Ovary (tissue), 9 donors: ENCODE results near the gene CLPSL1. TPM values are rescaled to one million over a fixed set of nuclear protein-coding genes. Genes with fewer than 3 reads are reported as not detected.

Experiments used
- DNase-seq, 5 donors: peaks; one replicate each; pipeline ENCODE4 v3.0.0-alpha.2; 2019 to 2020
- H3K27ac ChIP-seq, 2 donors: fragments of 200-600 bp; one replicate each; pipeline versions ENCODE4 v1.5.1 to v1.8.0; 2019 to 2022
- H3K27me3 ChIP-seq: fragments of 200-600 bp; one replicate; pipeline ENCODE4 v1.8.0; 2022
- H3K36me3 ChIP-seq: fragments of 200-600 bp; sonication (generic); one replicate; pipeline ENCODE4 v1.5.1; 2019
- H3K4me1 ChIP-seq: one replicate; pipeline ENCODE4 v1.8.1; 2013; ENCODE audit warnings: mild to moderate bottlenecking, moderate library complexity; ENCODE audit not compliant: insufficient read depth
- H3K4me3 ChIP-seq: fragments of 200-600 bp; sonication (generic); one replicate; pipeline ENCODE4 v1.5.1; 2017
- H3K9me3 ChIP-seq, 2 donors: fragments of 200-600 bp in 1 of 2; sonication (generic) in 1 of 2; one replicate each; pipeline versions ENCODE4 v1.5.1 to v1.8.1; 2013 to 2019; ENCODE audit warnings: mild to moderate bottlenecking in 1 of 2, moderate library complexity in 1 of 2
- EP300 ChIP-seq: sonication (generic); formaldehyde crosslinking; IDR thresholded peaks from one replicate; pipeline ENCODE4 v1.6.1; 2017; ENCODE audit warnings: antibody characterized with exemption
- POLR2A ChIP-seq: fragments of 450-650 bp; IDR thresholded peaks from one replicate; pipeline ENCODE4 v1.6.1; 2017; ENCODE audit warnings: antibody characterized with exemption, mild to moderate bottlenecking, moderate library complexity
- WGBS, 3 donors: extraction: QIAGEN DNeasy Blood & Tissue Kit in 1 of 3; methylation state at CpG; one replicate each; pipeline versions ENCODE4 v1.1.5 to v1.1.7; 2013 to 2017; 5-methylcytosine and 5-hydroxymethylcytosine counted together
- intact Hi-C, 4 donors: fragments of 100-400 bp; cut with DNase I; formaldehyde crosslinking; loops; one replicate each; pipeline versions ENCODE4 v1.11.0 to v1.15.1; 2022 to 2023
- polyA plus RNA-seq, 2 donors: library from polyadenylated mRNA; stranded (reverse); fragments of 200-250 nt in 1 of 2; fragments of 350-450 nt in 1 of 2; fragmentation: Illumina TruSeq in 1 of 2; extraction: RNeasy Lipid Tissue Mini Kit (QIAGEN cat#74804) in 1 of 2; gene quantifications; one replicate each; pipeline ENCODE4 v1.2.3, GENCODE V29; 2013 to 2014
- total RNA-seq, 7 donors: library from RNA; depleted of rRNA in 2 of 7; stranded (reverse); fragments of >200 nt in 2 of 7; fragmentation: NEBNext Ultra II Directional in 3 of 7; extraction: Animal tissue kit (Norgen Biotek cat#: 25700) in 3 of 7; gene quantifications; one replicate each; pipeline versions ENCODE4 v1.1.0 to v1.2.4, GENCODE V29; 2016 to 2023
- TF ChIP-seq, protein P1 (sequence below), 3 donors: fragments of 450-650 bp in 2 of 3; fragments of 200-600 bp in 1 of 3; IDR thresholded peaks; one replicate each; pipeline versions ENCODE4 v1.5.1 to v1.8.0; 2016 to 2022; ENCODE audit warnings: antibody characterized with exemption in 3 of 3, mild to moderate bottlenecking in 1 of 3
- donor health status: DM: no; HTN: no; CAD: no; lungs with moderate emphysema.
- donor health status: DM: no; HTN: no; CAD: no.
- donor health status: Bipolar disorder and iron deficiency.
- donor health status: DM: yes; HTN: yes; CAD: no.
- donor health status: DM: no; HTN: no; CAD: no.
- donor health status: DM: yes; HTN: yes; CAD: no.

CLPSL1 gene
- total and polyA plus RNA-seq, 9 donors = not detected

DNA sequence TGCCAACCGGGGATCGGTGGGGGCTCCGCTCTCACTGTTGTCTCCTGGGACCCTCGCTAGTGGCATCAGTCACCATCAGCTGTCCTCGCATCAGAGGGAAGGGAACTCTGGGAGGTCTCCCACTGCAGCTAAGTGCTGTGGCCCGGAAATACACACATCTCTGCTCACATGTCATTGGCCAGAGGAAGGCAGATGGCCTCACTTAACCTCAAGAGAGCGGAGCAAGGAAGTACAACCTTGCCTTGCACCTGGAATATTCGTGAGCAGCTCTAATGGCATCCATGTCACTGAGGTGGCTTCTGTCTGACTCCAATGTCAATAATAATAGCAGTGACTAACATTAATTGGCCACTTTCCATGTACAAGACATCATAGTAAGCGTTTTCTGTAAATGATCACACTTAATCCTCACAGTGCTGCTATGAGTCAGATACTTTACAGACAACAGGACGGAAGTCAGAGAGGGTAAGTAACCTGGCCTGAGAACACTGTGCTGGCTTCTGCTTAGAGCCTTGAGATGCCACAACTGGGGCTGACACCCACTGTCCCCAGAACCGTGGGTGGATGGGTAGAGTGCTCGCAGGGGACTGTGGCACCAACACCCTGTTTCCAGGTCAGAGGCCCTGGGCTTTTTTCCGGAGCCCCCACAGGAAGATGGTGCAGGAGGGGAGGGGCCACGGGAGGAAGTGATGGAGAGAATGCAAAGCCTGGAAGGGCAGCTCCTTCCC is 30.3 kb downstream of the CLPSL1 start:
- intact Hi-C loops = no loop called here
- H3K4me1 ChIP-seq = no peaks in the 10 kb centered on the region
- DNase-seq = no peak
- no peaks in the 10 kb centered on the region for H3K36me3 ChIP-seq
- WGBS, 3 donors = 66 to 68% (median 67%) methylated on average over 14 of the region's 14 CpGs
- TF ChIP-seq POLR2A (no peak), EP300 (no peak)
- TF ChIP-seq, protein P1, sequence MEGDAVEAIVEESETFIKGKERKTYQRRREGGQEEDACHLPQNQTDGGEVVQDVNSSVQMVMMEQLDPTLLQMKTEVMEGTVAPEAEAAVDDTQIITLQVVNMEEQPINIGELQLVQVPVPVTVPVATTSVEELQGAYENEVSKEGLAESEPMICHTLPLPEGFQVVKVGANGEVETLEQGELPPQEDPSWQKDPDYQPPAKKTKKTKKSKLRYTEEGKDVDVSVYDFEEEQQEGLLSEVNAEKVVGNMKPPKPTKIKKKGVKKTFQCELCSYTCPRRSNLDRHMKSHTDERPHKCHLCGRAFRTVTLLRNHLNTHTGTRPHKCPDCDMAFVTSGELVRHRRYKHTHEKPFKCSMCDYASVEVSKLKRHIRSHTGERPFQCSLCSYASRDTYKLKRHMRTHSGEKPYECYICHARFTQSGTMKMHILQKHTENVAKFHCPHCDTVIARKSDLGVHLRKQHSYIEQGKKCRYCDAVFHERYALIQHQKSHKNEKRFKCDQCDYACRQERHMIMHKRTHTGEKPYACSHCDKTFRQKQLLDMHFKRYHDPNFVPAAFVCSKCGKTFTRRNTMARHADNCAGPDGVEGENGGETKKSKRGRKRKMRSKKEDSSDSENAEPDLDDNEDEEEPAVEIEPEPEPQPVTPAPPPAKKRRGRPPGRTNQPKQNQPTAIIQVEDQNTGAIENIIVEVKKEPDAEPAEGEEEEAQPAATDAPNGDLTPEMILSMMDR (IDR thresholded peaks at IDR 0.05) = no peak
- no peak overlapping the region for H3K4me3 ChIP-seq
- no peak overlapping the region for H3K27ac ChIP-seq
- no peaks in the 10 kb centered on the region for H3K9me3 ChIP-seq
- H3K27me3 ChIP-seq = no peaks in the 10 kb centered on the region

DNA sequence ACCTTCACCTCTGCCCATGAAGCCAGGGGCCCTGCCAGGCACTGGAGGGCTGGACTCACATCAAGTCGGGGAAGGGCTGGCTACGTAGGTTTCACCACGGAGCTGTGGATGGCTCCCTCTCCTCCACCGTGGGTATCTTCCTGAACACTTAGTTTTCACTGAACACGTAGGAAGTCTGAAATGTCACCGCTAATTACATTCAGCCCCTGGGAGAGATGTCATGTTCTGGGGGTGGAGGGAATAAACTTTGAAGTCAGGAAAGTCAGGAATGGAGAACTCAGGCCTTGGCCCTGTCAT is 30.8 kb downstream of the CLPSL1 start:
- H3K4me3 ChIP-seq = no peak overlapping the region
- DNase-seq = no peak
- intact Hi-C loops = no loop called here
- H3K27ac ChIP-seq = no peak overlapping the region
- H3K36me3 ChIP-seq = no peaks in the 10 kb centered on the region
- H3K9me3 ChIP-seq = no peaks in the 10 kb centered on the region
- no peaks in the 10 kb centered on the region for H3K27me3 ChIP-seq
- H3K4me1 ChIP-seq = no peaks in the 10 kb centered on the region
- TF ChIP-seq, protein P1 (IDR thresholded peaks at IDR 0.05) = no peak
- TF ChIP-seq EP300 = no peak
- TF ChIP-seq POLR2A = no peak
- WGBS, 3 donors = 59 to 76% (median 67%) methylated on average over 6 of the region's 6 CpGs

DNA sequence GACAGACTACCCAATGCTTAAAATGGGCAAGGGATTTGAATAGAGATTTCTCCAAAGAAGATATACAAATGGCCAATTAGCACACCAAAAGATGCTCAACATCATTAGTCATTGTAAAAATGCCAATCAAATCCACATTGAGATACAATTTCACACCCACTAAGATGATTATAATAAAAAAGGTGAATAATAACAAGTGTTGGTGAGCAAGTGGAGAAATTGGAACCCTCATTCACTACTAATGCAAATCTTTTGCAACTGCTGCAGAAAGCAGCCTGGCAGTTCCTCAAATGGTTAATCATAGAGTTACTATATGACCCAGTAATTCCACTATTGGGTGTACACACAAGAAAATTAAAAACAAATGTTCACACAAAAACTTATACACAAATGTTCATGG is 36.7 kb downstream of the CLPSL1 start:
- no peaks in the 10 kb centered on the region for H3K36me3 ChIP-seq
- H3K27ac ChIP-seq = no peak overlapping the region
- no peaks in the 10 kb centered on the region for H3K27me3 ChIP-seq
- no peak overlapping the region for H3K4me3 ChIP-seq
- TF ChIP-seq, protein P1 (IDR thresholded peaks at IDR 0.05) = no peak
- no peak for TF ChIP-seq POLR2A
- no peak for TF ChIP-seq EP300
- H3K4me1 ChIP-seq = no peaks in the 10 kb centered on the region
- intact Hi-C loops = no loop called here
- no peaks in the 10 kb centered on the region for H3K9me3 ChIP-seq
- DNase-seq = no peak

DNA sequence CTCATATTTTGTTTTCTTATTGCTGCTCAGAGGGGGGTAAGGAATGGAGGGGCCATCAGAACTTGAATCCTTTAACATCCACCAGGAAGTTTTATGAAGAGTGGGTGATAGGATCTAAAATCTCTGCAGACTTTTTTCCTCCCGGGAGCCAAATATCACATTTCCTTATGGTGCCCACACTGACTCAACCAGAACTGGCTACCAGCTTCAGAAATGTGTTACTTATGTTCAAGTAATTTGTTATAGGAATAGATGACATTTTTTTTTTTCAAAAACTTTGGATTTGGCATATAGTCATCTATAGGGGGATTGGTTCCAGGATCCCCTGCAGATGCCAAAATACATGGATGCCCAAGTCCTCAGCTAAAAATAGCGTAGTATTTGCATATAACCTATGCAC is 42.8 kb downstream of the CLPSL1 start:
- Histone ChIP-seq H3K36me3 (no peaks in the 10 kb centered on the region), H3K27ac (no peak overlapping the region), H3K4me1 (no peaks in the 10 kb centered on the region), H3K4me3 (no peak overlapping the region), H3K27me3 (no peaks in the 10 kb centered on the region), H3K9me3 (no peaks in the 10 kb centered on the region)
- TF ChIP-seq, protein P1 (IDR thresholded peaks at IDR 0.05) = no peak
- TF ChIP-seq EP300 (no peak), POLR2A (no peak)
- DNase-seq = no peak
- 86 to 94% (median 90%) methylated on average over 2 of the region's 2 CpGs for WGBS, 3 donors
- intact Hi-C loops = no loop called here
